IPS DF 6.9 (cell line): ENCODE data around the gene TVP23C.
"Not testable (repeated sequence)": the region's sequence is repeated elsewhere in the genome, so short reads cannot be mapped to it uniquely, and the experiment has no call there.

Experiments
- DNase-seq: peaks from one replicate; pipeline ENCODE4 v3.0.0-alpha.2; 2013; ENCODE audit warnings: low read depth, low spot score
- H3K27ac ChIP-seq: one replicate; pipeline ENCODE4 v1.5.1; 2013; ENCODE audit warnings: low read length, control low read depth
- H3K27me3 ChIP-seq: 2 replicates; pipeline ENCODE4 v1.6.1; 2013; ENCODE audit warnings: mild to moderate bottlenecking, low read length; ENCODE audit not compliant: control insufficient read depth, insufficient read depth
- H3K36me3 ChIP-seq: 2 replicates; pipeline ENCODE4 v1.6.1; 2013; ENCODE audit warnings: low read length; ENCODE audit not compliant: control insufficient read depth, insufficient read depth
- H3K4me1 ChIP-seq: 2 replicates; pipeline ENCODE4 v1.6.1; 2013; ENCODE audit warnings: low read length; ENCODE audit not compliant: control insufficient read depth, insufficient read depth
- H3K4me3 ChIP-seq: 2 replicates; pipeline ENCODE4 v1.5.1; 2013; ENCODE audit warnings: mild to moderate bottlenecking, low read length
- H3K9me3 ChIP-seq: 2 replicates; pipeline ENCODE4 v1.6.1; 2013; ENCODE audit warnings: low read length, inconsistent platforms; ENCODE audit not compliant: control insufficient read depth, insufficient read depth
- WGBS: extraction: QIAGEN DNeasy Blood & Tissue Kit; methylation state at CpG from one replicate; pipeline ENCODE4 v1.1.7; 2013; ENCODE audit warnings: mixed read lengths, missing lambda C conversion rate; ENCODE audit not compliant: insufficient read length, insufficient coverage; 5-methylcytosine and 5-hydroxymethylcytosine counted together

The TVP23C gene

DNA sequence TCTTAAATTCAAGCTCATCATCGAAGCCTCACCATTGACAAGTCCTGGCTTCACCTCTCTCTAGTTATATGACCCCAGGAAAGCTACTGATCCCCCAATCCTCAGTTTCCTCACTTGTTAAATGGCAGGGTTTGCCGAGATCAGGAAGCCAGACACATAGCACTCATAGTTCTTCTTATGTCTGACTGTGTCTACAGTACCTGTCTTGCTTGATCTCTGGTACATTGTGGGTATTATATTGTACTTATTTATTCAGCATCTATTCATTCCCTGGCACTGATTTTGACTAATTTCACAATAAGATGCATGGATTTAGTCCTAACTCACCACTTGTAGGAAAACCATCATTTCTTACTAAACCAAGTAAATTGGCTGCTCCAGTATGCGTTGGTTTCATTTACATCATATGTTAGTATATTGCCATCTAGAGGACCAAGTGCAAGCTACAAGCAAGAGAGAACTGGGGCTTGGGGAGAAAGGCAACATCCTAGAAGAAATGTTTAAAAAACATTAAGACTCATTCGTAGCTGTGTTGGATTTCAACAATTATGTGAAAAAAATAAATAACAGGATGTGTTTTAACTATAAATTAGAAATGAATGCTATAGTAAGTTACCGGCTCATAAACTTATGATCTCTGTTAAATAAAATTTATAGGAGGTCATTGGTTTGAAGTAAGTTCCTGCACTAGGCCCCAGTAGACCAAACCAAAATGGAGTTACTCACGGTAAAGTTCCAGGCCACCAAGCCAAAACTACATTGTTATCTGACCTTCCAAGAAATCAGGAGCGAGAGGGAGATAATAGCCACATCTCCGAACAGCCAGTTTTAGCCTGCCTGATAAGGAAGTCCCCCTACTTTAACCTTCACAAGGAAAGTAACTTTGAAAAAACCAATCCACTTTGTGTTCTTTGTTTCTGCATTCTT is 36.7 kb downstream of the TVP23C start:
- H3K36me3 ChIP-seq, H3K9me3 ChIP-seq, H3K27me3 ChIP-seq, H3K27ac ChIP-seq, H3K4me3 ChIP-seq, DNase-seq, H3K4me1 ChIP-seq: not testable (repeated sequence)
- no CpG with 5 or more reads among the region's 8 CpGs for WGBS

DNA sequence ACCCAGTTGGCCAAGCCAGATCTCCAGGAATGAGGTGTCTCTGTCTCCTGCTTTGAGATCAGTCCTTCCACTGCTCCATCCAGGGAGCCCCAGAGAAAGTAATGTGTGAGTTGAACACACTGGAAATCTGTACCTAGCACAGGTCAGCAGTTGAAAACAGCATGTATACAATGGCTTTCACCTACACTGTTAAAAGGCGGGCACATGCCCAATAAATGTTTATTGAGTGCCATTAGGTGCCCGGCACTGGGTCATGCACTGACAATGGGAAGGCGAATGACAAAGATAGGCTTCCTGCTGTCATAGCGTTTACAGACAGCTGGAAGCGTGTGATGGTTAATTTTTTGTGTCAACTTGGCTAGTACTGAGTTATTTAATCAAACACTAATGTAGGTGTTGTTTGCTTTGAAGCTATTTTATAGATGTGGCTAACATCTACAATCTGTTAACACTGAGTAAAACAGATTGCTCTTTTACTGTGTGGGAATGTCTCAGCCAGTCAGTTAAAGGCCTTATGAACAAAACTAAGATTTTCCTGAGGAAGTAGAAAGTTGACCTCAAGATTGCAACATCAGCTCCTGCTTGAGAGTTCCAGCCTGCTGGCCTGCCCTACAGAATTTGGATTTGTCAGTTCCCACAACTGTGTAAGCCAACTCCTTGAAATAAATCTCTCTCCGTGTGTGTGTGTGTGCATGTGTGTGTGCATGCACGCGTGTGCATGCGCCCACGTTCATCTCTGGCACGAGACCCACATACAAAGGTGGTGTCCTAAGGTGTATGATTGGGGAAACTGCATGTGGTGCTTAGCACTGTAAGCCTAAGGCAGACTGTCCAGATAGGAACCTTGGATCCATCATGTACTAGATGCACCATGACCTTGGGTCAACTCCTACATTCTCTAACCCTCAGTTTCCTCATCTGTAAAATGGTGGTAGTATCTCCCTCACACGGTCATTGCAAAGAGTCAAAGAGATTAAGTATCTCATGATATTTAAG is 38.0 kb downstream of the TVP23C start:
- not testable (repeated sequence) for H3K36me3 ChIP-seq, H3K4me1 ChIP-seq, H3K4me3 ChIP-seq, H3K9me3 ChIP-seq, H3K27me3 ChIP-seq, H3K27ac ChIP-seq, DNase-seq
- WGBS = no CpG with 5 or more reads among the region's 12 CpGs

DNA sequence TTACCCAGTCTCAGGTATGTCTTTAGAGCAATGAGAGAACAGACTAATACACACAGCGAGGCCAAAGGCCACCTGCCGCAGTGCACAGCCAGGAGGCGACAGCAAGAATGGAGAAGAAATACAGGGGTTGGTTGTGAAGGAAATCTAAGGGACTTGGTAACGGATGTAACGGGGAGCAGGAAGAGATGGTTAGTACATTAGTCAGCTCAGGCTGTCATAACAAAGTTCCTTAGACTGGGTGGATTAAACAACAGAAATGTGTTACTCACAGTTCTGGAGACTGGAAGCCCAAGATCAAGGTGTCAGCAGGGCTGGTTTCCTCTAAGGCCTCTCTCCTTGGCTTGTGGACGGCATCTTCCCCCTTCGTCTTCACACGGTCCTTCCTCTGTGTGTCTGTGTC is 47.1 kb downstream of the TVP23C start:
- peaks cover 6% of the 10 kb centered on the region; the same call in 1 of the 2 replicates for H3K36me3 ChIP-seq
- peaks cover 1% of the 10 kb centered on the region; the same call in 1 of the 2 replicates for H3K4me1 ChIP-seq
- no peaks in the 10 kb centered on the region for H3K27me3 ChIP-seq
- no peak overlapping the region for H3K4me3 ChIP-seq
- H3K9me3 ChIP-seq = no peaks in the 10 kb centered on the region
- DNase-seq = no peak
- WGBS = no CpG with 5 or more reads among the region's 8 CpGs
- H3K27ac ChIP-seq = no peak overlapping the region

DNA sequence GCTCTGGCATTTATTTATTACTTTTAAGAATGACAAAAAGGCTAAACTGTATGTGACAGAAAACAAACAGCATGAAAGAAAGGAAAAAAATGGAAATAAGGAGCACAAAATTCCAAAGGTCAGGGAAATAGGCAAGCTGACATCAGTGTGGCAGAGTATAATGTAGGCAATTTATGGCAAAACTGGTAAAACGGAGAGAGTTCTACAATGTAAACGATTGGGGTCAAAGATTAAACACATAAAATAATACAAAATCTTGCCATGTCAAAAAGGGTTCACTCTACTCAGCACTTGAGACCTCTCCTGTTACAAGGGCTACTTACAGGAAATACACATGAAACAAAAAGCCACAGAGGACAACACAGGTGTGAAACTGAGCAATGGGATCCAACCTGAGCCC is 48.8 kb downstream of the TVP23C start:
- no peak overlapping the region for H3K27ac ChIP-seq
- H3K4me1 ChIP-seq = peaks cover 1% of the 10 kb centered on the region; the same call in 1 of the 2 replicates
- peaks cover 6% of the 10 kb centered on the region; the same call in 1 of the 2 replicates for H3K36me3 ChIP-seq
- no peaks in the 10 kb centered on the region for H3K27me3 ChIP-seq
- DNase-seq = no peak
- no peaks in the 10 kb centered on the region for H3K9me3 ChIP-seq
- no peak overlapping the region for H3K4me3 ChIP-seq
- no CpG with 5 or more reads among the region's 2 CpGs for WGBS

DNA sequence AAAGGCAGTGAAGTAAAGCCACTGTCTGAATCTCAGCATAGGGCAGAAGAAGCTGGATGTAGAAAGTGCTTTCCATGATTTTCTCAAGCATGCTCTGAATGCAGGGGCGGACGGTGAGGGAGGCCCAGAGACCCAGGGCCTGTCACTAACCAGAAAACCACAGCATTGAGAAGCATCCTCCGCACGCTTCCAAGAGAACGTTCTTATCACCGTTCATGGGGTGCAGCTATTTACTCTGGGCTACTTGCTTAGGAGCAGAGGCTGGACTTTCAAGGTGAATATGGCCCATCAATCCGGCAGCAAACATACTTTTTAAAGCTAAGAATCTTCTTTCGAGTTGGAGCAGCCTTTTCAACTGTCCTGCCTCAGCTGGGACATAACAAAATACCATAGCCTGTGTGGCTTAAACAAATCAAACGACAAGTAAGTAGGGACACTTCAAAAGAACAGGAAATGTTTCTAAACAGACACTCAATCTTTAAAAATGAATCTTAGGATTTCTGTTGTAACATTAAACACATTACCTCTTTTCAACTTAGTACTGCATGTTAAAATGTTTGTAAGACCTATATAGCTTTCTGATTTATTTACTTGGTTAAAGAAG is 49.3 kb downstream of the TVP23C start:
- Histone ChIP-seq H3K4me1 (peaks cover 1% of the 10 kb centered on the region; the same call in 1 of the 2 replicates), H3K27ac (no peak overlapping the region), H3K4me3 (no peak overlapping the region), H3K36me3 (peaks cover 6% of the 10 kb centered on the region; the same call in 1 of the 2 replicates), H3K9me3 (no peaks in the 10 kb centered on the region), H3K27me3 (no peaks in the 10 kb centered on the region)
- DNase-seq = no peak
- no CpG with 5 or more reads among the region's 9 CpGs for WGBS

DNA sequence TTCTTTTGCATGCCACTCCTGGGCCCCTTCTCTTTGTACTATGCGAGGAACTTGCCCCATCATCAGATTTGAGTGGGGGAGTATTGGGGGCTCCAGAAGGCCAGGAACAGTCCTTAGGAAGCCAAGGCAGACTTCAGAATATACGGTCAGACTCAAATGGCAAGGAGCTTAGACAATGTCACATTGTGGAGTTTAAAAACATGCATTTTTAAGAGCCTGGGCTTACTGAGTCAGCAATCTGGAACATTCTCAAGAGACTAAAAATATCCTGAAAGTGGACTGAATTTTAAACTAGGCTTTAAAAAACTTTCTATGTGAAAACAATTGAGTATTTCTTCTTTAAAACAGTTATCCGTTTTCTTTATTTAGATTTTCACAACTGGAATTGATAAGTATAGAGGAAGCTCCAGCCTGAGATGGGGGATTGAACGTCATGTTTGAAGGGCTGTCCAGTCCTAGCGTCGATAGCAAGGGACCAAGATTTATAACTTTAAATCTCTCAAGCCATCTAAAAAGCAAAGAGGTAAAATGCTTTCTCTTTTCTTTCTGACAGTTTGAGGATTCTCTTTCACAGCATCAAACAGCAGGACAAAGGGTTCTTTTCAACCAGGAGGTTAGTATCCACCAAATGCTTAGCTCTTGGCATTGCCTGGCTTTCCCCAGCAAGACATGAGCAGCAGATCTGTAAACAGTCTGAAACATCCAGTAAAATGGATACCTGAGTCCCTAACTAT is 50.1 kb downstream of the TVP23C start:
- Histone ChIP-seq H3K27ac (no peak overlapping the region), H3K4me3 (no peak overlapping the region)

DNA sequence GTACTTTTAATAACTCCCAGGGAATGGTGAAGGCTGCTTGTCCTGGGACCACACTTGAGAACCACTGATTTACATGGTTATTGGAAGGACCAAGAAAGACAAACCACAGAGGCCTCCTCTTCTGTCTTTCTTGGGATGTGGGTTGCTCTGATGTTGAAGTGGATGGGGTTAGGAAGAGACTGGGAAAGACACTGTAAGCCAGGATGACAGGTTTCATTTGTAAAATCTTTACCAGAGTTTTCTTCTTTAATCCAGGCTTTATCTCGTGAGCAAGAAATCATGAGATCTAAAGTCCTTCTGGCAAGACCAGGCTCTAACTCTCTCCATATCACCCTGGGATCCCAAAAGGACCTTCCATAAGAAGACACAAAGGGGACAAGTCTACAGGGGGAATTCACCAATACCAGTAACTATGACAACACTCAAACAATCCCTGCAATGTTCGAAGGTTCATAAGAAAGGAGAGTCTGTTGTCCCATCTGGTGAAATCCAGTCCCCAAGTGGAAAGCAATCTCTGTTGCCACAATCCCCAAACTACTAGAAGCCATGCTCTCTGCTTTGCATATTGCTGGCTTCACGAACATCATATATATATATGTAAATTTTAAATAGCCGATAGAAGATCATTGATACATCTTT is 51.1 kb downstream of the TVP23C start:
- Histone ChIP-seq H3K27ac (no peak overlapping the region), H3K9me3 (no peaks in the 10 kb centered on the region), H3K36me3 (peaks cover 3% of the 10 kb centered on the region; the same call in 1 of the 2 replicates), H3K4me1 (no peaks in the 10 kb centered on the region), H3K4me3 (no peak overlapping the region), H3K27me3 (no peaks in the 10 kb centered on the region)
- WGBS = no CpG with 5 or more reads among the region's 4 CpGs
- no peak for DNase-seq

More for the DNA sequence above, 50.1 kb downstream of the TVP23C start:
- H3K9me3 ChIP-seq = no peaks in the 10 kb centered on the region
- H3K36me3 ChIP-seq = peaks cover 3% of the 10 kb centered on the region; the same call in 1 of the 2 replicates
- DNase-seq = no peak
- no CpG with 5 or more reads among the region's 6 CpGs for WGBS
- H3K27me3 ChIP-seq = no peaks in the 10 kb centered on the region
- peaks cover under 1% of the 10 kb centered on the region; the same call in 1 of the 2 replicates for H3K4me1 ChIP-seq

DNA sequence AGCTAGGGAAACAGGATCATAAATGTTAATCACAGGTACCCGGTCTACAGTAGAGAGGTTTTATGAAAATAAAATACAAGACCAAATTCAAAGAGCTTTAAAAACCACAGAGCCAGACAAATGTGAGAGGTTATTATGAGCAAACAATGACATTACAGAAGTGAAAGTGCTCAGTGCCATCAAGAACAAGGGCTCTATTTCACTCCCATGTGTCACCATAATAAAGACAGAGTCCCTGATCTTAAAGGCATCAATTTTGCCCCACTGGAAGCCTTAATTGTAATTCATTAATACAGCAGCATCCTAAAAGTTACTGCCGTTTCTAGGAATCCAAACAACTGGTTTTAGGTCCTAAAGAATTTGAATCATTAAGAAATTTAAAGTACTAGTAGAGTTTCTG is 52.1 kb downstream of the TVP23C start:
- Histone ChIP-seq H3K4me1 (no peaks in the 10 kb centered on the region), H3K36me3 (0 out of 2 replicates have a peak, but pooled peaks cover 3% of the 10 kb centered on the region), H3K9me3 (no peaks in the 10 kb centered on the region), H3K27me3 (no peaks in the 10 kb centered on the region), H3K4me3 (no peak overlapping the region), H3K27ac (no peak overlapping the region)
- no peak for DNase-seq
- no CpG with 5 or more reads among the region's 2 CpGs for WGBS

DNA sequence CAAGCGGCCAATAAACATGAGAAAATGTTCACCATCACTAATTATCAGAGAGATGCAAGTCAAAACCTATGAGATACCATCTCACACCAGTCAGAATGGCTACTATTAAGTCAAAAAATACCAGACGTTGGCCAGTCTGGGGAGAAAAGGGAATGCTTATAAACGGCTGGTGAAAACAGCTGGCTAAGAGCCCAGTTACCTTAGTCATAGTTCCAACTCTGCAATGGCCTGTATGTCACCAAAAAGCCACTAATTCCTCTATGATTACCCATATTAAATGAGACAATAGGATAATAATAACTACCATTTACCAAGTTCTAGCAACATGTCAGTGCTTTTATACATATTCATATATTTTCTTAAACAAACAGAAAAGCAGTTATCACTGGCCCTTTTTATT is 52.9 kb downstream of the TVP23C start:
- 0 out of 2 replicates have a peak, but pooled peaks cover 3% of the 10 kb centered on the region for H3K36me3 ChIP-seq
- no peaks in the 10 kb centered on the region for H3K9me3 ChIP-seq
- H3K27me3 ChIP-seq = no peaks in the 10 kb centered on the region
- H3K4me3 ChIP-seq = no peak overlapping the region
- DNase-seq = no peak
- no peaks in the 10 kb centered on the region for H3K4me1 ChIP-seq
- H3K27ac ChIP-seq = no peak overlapping the region
- WGBS = no CpG with 5 or more reads among the region's 3 CpGs
